NCI-H128 (cell line): Measurements from ENCODE around the gene MYH10.

Source experiments
- DNase-seq: peaks from one replicate; lab custom pipeline; 2025; ENCODE audit not compliant: unreplicated experiment; lab: John Stamatoyannopoulos, UW

MYH10 gene

DNA sequence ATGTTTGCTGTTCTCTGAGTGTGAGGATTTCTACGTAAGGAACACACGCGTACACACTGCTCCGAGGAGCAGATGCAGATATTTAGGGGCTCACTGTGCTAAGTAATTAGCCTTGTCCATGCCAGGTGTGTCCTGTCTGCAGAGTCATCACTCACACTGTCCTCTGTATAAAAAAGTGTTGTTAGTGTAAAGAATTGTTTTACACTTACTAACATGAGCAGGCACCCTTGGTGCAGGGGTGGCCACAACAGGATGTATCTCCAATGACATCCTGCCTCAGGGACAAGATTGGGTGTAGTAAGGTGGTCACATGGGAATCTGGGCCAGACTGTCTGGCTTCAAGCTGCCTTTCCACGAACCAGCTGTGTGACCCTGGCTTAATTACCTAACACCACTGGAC, 130.9 kb downstream of the MYH10 start:
- DNase-seq: no peak

GRCh38 chr17:8499171-8499570, 131.4 kb downstream of the MYH10 start:
- no peak for DNase-seq

GRCh38 chr17:8496081-8496480, 134.4 kb downstream of the MYH10 start:
- DNase-seq: no peak

DNA sequence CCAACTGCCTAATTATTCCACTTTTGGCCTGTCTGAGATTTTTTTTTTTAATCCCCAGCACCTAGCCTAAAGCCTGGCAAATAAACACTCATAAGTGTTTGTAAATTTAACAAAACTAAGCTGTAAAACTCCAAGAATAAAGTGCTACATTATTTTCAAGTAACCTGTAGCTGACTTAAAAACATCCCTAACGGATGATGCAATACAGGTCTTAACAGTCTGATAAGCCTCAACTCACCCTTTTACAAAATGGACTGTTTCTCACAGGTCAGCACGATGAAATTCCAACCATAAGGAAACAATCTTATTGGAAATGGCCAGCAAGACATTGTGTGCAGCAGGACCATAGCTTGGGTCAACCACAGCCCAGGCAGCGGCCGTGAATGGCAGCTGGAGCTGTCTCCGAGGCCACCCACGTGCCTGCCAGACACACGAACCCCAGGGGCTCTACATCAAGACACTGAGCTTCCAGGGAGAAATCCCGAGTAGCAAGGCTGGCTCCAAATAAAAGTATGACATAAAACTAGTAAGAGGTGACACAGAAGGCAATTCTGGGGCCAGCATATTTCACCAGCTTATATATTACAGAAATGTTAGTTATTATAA, 135.9 kb downstream of the MYH10 start:
- no peak for DNase-seq

- no peak for DNase-seq
These were observed 136.5 kb downstream of the MYH10 start for GRCh38 chr17:8494021-8494420.

DNA sequence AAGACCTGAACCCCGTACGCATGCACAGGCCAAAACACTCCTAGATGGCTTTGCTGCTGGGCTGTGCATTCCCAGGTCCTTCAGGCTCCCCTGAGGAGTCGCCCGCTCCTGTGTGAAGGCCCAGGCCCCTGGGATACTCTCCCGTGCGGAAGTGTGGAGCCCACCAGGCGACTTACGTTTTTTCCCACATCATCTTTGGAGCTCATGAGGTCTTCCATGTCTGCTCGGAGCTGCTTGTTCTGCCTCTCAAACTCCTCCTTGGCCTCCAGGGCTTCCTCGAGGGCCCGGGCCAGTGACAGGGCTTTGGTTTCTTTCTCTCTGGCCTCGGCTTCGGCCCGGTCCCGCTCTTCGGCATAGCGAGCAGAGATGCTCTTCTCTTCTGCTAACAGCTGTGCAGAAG, 138.4 kb downstream of the MYH10 start:
- no peak for DNase-seq

DNA sequence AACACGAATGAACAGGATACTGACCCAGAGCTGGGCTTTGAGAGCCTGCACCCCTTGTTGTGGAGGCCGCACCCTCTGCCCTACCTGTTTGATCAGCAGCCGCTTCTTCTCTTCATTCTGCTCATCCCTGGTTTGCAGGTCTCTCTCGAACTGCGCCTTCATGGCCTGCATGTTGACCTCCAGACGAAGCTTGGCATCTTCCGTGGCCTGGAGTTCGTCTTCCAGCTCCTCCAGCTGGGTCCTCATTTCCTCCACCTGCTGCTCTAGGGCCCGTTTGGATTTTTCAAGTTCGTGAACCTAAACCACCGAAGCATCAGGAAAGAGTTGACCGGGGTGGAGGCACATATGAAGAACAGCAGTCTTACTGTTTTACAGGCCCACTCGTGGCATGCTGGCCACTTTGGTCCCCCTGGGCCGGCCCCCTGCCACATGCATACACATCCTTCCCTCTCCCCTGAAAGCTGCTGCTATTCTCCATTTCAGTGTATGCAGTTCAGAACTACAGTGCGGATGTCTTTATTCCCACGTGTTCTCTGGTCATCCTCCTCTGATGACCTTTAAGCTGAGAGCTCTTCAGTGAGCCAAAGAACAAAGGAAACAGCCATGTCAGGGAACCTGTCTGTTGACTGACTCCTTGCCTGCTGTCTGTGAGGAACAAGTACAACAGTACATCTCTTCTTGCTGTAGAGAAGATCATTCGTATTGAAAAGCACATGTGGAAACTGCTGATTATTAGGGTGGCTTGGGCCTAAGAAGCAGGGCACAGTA, 140.1 kb downstream of the MYH10 start:
- DNase-seq: no peak

DNA sequence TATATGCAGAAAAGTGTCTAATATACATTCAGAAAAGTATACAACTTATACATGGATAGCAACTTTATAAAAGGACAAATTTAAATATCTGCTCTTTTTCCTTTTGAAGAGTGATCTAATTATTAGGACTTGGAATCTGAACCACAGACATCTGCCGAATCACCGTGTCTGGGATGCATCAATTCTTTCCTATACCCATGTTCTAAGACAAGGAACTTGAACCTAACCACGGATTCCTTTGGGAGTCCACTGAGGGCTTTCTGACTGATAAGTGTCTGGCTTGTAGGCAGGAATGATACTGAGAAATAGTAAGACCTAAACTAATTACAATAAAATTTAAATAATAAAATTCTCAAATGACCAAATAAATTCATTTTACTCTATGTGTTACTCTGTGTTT, 140.7 kb downstream of the MYH10 start:
- DNase-seq: no peak

- DNase-seq: no peak
These were observed 141.6 kb downstream of the MYH10 start for GRCh38 chr17:8488901-8489300.

- no peak for DNase-seq
These were observed 142.0 kb downstream of the MYH10 start for GRCh38 chr17:8488491-8488890.

DNA sequence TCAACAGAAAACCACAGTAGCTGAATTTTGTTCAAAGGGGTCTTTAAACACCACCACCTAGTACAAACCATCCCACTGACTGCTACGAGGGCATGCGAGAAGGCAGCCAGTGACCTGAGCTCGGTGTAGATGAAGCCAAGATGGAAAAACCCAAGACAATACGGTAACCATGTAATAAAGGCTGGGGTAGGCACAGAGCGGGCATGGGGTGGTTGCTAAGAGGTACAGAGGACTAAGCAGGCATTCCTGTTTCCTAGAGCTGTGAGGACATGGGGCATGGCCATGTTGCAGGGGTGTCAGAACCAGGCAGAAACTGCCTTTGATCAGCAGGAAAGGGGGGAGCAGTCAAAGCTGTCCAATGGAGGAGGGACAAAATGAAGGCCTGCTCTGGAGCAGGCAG, 142.8 kb downstream of the MYH10 start:
- DNase-seq: no peak

- DNase-seq: no peak
These were observed 143.3 kb downstream of the MYH10 start for GRCh38 chr17:8487130-8487645.

DNA sequence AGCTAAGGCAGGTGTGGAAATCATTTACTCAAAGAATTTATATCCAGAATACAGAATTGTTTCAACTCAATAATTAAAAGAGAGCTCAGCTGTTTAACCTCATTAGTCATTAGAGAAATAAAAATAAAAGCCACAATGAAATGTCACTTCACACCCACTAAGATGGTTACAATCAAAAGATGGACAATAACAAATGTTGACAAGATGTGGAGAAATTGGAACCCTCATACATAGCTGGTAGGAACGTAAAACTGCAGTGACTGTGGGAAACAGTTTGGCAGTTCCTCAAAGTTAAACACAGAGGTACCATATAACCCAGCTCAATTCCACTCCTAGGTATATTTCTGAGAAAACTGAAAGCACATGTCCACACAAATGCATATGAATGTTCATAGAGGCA, 145.0 kb downstream of the MYH10 start:
- no peak for DNase-seq

GRCh38 chr17:8484465-8484864, 146.1 kb downstream of the MYH10 start:
- no peak for DNase-seq

GRCh38 chr17:8482546-8482945, 148.0 kb downstream of the MYH10 start:
- DNase-seq: no peak

DNA sequence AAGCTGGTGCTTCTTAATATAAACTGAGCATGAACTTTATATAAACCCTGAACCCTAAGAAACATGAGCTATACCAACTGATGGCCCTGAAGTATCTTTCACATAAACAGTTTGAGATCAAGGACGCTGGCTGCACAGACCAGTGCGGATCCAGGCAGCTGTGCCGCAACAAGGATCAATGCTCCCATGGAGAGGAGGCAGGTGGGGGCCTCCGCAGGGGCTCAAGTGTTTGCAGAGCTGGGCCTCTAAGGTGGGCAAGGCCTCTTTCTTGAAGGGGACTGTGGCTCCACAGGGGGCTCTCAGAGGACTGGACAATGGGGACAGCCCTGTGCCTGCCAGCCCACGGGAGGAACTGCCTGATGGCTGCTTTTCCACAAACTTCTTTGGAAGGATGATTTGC, 148.8 kb downstream of the MYH10 start:
- no peak for DNase-seq

DNA sequence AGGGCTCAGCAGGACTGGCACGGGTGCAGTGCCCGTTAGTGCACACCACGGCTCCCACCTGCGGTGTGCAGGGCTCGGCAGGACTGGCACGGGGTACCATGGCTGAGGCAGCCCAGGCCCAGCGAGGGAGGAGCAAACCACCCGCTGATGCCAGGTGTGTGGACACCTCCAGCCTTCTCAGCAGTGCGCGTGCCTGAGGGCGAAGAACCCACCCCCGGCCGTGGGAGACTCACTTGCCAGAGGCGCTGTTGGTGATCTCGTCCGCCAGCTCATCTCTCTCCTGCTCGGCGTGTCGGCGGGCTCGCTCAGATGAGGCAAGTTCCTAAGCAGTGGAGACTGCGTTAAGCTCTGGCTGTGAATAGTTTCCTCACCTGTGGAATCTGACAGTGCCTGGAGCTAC, 149.4 kb downstream of the MYH10 start:
- no peak for DNase-seq

- DNase-seq: no peak
These were observed 150.2 kb downstream of the MYH10 start for GRCh38 chr17:8480011-8480976.

DNA sequence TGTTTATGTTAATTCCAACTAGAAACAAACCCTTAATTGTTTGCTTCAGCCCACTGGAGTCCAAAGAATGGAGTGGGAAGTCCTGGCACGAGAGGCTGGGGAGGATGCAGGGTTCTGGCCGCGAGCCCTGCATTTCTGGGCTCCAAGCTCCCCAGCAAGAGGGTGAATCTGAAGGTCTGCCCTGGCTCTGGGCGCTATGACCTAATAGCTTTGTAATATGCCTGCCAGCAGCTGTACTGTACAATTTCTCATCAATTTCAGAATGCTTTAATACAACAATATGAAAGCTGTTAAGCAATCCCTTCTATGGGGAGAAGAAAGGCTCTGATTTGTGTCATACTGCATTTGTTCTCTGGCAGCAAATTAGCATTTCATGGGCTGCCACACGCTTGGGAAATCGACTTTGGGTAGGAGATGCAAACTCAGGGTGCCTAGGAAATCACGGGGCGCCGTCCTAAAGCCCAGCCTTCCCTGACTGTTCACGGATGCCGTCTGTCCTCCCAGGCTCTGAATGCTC, 151.0 kb downstream of the MYH10 start:
- no peak for DNase-seq

DNA sequence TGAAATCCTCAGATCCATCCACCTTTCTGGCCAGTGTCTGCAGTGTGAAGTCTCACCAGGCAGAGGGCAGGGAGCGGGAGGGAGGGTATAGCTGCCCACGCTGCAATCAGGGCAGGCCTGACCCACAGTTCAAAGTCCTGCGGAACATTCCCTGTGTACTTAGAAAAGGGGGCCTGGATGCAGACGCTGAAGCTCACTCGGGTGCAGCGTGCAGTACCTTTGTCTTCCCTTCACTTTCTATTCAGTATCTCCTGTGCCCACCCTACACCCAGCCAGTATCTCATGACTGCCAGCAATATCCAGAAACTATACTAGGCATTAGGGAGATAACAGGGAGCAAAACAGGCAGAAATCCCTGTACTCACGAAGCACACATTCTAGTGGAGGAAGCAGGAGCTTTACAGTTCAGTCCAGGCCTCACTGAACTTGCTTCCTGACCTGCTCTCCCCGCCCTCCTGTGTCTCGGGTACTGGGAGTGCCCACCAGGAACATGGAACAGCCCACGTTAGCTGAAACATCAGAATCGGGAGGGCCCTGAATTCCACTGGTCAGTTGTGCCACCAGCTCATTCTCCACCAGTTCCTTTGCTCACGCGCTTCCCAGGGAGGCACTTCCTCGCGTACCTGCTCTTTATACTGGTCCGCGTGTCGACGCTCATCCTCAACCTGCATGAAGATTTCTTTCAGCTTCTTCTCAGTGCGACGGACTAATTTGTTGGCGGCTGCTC, 152.6 kb downstream of the MYH10 start:
- DNase-seq: no peak

GRCh38 chr17:8477171-8477570, 153.4 kb downstream of the MYH10 start:
- no peak for DNase-seq
